Kidney (tissue), 14 donors: ENCODE measurements around the gene FAM210A. TPM values are rescaled to one million over a fixed set of nuclear protein-coding genes. Genes with fewer than 3 reads are reported as not detected.

ENCODE experiments used
- DNase-seq, 5 donors: peaks; one replicate each; pipeline ENCODE4 v3.0.0-alpha.2; 2013 to 2020
- FAIRE-seq: peaks from 2 replicates; lab custom pipeline; 2012; peaks lifted over from hg19 to GRCh38; lab: Jason Lieb, UNC
- H3K27ac ChIP-seq, 2 donors: one replicate each; pipeline ENCODE4 v1.7.0; 2013; ENCODE audit warnings: low read depth in 2 of 2, low read length in 2 of 2, inconsistent platforms in 1 of 2
- H3K27me3 ChIP-seq: one replicate; pipeline ENCODE4 v1.7.1; 2013; ENCODE audit warnings: low read length, inconsistent platforms; ENCODE audit not compliant: control insufficient read depth, insufficient read depth
- H3K36me3 ChIP-seq, 3 donors: one replicate each; pipeline versions ENCODE4 v1.7.0 to v1.7.1; 2013; ENCODE audit warnings: low read length in 3 of 3, control low read depth in 1 of 3, inconsistent platforms in 1 of 3; ENCODE audit not compliant: insufficient read depth in 3 of 3, control insufficient read depth in 2 of 3
- H3K4me1 ChIP-seq, 3 donors: one replicate each; pipeline versions ENCODE4 v1.7.0 to v1.7.1; 2013; ENCODE audit warnings: low read length in 3 of 3, inconsistent platforms in 1 of 3, low read depth in 1 of 3; ENCODE audit not compliant: control insufficient read depth in 2 of 3, insufficient read depth in 2 of 3
- H3K4me3 ChIP-seq, 3 donors: one replicate each; pipeline versions ENCODE4 v1.7.0 to v1.8.1; 2013; ENCODE audit warnings: low read length in 3 of 3, control low read depth in 1 of 3, inconsistent platforms in 1 of 3
- H3K9ac ChIP-seq, 3 donors: one replicate each; pipeline versions ENCODE4 v1.7.0 to v1.7.1; 2013; ENCODE audit warnings: low read length in 3 of 3, control low read depth in 1 of 3, inconsistent platforms in 1 of 3
- H3K9me3 ChIP-seq, 3 donors: one replicate each; pipeline versions ENCODE4 v1.7.0 to v1.7.1; 2013; ENCODE audit warnings: low read length in 3 of 3, control low read depth in 1 of 3, inconsistent platforms in 1 of 3; ENCODE audit not compliant: control insufficient read depth in 2 of 3, insufficient read depth in 1 of 3
- CTCF ChIP-seq: IDR thresholded peaks from 3 replicates; pipeline ENCODE4 v1.5.1; 2012; ENCODE audit warnings: mild to moderate bottlenecking, moderate library complexity, borderline replicate concordance; ENCODE audit not compliant: insufficient read depth; ENCODE audit errors: extremely low read depth
- intact Hi-C: fragments of 100-400 bp; cut with DNase I; formaldehyde crosslinking; loops from one replicate; pipeline ENCODE4 v1.11.1; 2022
- polyA plus RNA-seq: library from polyadenylated mRNA; stranded (reverse); fragments of 350-450 nt; fragmentation: Illumina TruSeq; extraction: RNeasy Lipid Tissue Mini Kit (QIAGEN cat#74804); gene quantifications from one replicate; pipeline ENCODE4 v1.2.3, GENCODE V29; 2014; ENCODE audit warnings: low read depth, low replicate concordance; ENCODE audit not compliant: insufficient read depth
- total RNA-seq: library from RNA; stranded (reverse); fragmentation: NEBNext Ultra II Directional; extraction: Animal tissue kit (Norgen Biotek cat#: 25700); gene quantifications from one replicate; pipeline ENCODE4 v1.2.1, GENCODE V29; 2021
- donor health status: control.
- donor health status: control.
- donor health status: control.
- donor health status: control.
- donor health status: control.
- donor health status: DM: yes; HTN: yes; CAD: no.
- donor health status: Normal renal cell carcinoma (clear cell type).

The FAM210A gene
- total and polyA plus RNA-seq, 2 donors from 2014 or later, result 13.7 to 18.0 TPM

- intact Hi-C loops, result no loop called here
- Histone ChIP-seq H3K27me3 (no peaks in the 10 kb centered on the region), H3K4me1 (no peaks in the 10 kb centered on the region), H3K36me3 (no peaks in the 10 kb centered on the region), H3K9me3 (no peaks in the 10 kb centered on the region), H3K4me3 (no peak overlapping the region), H3K27ac (no peak overlapping the region), H3K9ac (no peak overlapping the region)
- no peak for TF ChIP-seq CTCF
- FAIRE-seq (no peak), DNase-seq (peak in 1 of 5 donors; percentile 24)
Observed at GRCh38 chr18:13626544-13626908, 99.8 kb downstream of the FAM210A start.

DNA sequence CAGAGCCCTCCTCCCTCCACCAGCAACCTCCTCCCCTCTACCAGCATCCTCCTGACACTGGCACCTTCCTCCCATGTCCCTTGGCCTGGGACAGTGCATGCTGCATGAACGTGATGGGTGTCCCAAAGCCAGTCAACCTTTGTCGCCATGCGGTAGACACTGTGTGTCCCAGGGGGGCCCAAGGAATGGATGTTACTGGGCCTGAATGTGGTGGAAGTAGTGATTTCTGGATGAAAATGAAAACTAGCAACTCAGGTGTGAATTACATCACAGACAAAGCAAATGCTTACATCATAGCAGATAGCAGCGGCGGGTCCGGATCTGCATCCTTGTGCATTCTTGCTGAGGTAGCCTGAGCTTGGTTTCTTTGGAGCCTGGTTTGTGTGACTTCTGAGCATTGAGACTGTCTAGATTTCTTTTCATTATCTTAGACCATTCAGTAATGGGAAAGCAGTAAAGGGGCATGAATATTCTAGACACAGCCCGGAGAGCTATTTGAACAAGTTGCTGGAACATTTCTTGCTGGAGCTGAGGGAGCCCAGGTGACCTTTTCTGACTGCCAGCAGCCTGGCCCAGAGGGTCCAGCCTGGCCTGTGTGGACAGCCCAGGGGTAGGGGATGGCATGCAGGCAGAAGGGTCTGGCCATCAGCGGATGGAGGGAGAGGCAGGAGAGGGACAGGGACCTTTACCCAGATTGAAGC is 100.4 kb downstream of the FAM210A start:
- Histone ChIP-seq H3K9me3 (no peaks in the 10 kb centered on the region), H3K4me3 (no peak overlapping the region), H3K27me3 (no peaks in the 10 kb centered on the region), H3K9ac (no peak overlapping the region), H3K36me3 (no peaks in the 10 kb centered on the region), H3K27ac (no peak overlapping the region), H3K4me1 (no peaks in the 10 kb centered on the region)
- intact Hi-C loops, result no loop called here
- FAIRE-seq, result no peak
- DNase-seq, result peak in 1 of 5 donors; percentile 16
- TF ChIP-seq CTCF, result no peak

GRCh38 chr18:13625355-13625754 is 101.0 kb downstream of the FAM210A start:
- Histone ChIP-seq H3K9me3 (no peaks in the 10 kb centered on the region), H3K27me3 (no peaks in the 10 kb centered on the region), H3K9ac (no peak overlapping the region), H3K4me3 (no peak overlapping the region), H3K27ac (no peak overlapping the region), H3K4me1 (no peaks in the 10 kb centered on the region), H3K36me3 (no peaks in the 10 kb centered on the region)
- DNase-seq (no peak), FAIRE-seq (no peak)
- intact Hi-C loops, result no loop called here
- no peak for TF ChIP-seq CTCF
